CD4-positive, alpha-beta T cell treated with Interleukin-6 at 100 ng/mL for 8 hours (primary cell): ENCODE measurements around the gene PAGR1.
A peak's percentile ranks its signal among the peaks of the same experiment; 100 is the strongest.

Experiments
- DNase-seq: peaks from one replicate; pipeline ENCODE4 v3.0.0-alpha.2; 2020; ENCODE audit warnings: mixed read lengths, low spot score

The PAGR1 gene

DNA sequence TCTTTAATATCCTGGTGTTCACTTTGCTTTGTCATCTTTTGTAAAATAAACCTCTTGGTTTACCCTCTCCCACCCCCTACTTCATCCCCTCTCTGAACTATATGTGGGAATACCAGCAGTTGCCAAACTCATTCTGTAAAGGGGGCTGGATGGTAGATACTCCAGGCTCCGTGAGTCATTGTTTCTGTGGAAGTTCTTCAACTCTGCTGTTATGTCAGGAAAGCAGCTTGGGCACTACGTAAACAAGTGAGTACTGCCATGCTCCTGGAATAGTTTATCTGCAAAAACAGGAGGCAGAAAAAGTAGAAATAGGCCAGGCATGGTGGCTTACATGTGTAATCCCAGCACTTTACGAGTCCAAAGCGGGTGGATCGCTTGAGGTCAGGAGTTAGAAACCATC is 21.9 kb downstream of the PAGR1 start:
- DNase-seq = no peak

DNA sequence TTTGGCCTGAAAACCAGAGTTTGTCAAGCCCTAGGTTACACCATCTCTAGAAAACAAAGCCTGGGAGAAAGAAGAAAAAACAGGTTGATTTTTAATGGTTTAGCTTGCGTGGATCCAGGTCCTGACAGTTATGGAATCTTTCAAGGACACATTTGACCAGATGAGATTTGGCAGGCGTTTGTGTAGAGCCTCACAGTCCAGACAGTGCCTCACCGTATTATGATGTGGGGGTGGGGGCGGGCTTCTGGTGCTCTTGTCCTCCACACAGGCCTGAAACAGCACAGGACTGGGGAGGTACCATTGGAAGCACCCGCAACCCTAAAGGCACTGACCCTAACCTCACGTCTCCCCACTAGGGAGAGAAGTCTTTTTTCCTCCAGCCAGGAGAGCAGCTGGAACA is 23.9 kb downstream of the PAGR1 start:
- no peak for DNase-seq

DNA sequence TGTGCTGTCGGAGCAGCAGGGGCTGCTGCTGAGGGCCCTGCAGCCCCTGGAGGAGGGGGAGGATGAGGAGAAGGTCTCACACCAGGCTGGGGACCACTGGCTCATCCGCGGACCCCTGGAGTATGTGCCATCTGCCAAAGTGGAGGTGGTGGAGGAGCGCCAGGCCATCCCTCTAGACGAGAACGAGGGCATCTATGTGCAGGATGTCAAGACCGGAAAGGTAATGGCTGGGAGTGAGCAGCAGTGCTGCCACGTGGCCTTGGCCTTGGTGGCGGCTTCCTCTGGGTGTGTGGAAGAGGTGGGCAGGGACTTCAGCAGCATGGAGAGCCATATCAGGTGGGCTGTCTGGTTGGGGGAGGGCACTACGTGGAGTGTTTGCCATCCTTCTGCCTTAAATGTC is 24.3 kb downstream of the PAGR1 start:
- no peak for DNase-seq

DNA sequence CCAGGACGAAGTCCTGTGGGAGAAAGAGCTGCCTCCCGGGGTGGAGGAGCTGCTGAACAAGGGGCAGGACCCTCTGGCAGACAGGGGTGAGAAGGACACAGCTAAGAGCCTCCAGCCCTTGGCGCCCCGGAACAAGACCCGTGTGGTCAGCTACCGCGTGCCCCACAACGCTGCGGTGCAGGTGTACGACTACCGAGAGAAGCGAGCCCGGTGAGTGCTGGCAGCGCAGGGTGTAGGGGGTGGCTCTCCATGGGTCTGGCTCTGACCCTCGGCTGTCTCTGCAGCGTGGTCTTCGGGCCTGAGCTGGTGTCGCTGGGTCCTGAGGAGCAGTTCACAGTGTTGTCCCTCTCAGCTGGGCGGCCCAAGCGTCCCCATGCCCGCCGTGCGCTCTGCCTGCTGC is 25.7 kb downstream of the PAGR1 start:
- DNase-seq = no peak

DNA sequence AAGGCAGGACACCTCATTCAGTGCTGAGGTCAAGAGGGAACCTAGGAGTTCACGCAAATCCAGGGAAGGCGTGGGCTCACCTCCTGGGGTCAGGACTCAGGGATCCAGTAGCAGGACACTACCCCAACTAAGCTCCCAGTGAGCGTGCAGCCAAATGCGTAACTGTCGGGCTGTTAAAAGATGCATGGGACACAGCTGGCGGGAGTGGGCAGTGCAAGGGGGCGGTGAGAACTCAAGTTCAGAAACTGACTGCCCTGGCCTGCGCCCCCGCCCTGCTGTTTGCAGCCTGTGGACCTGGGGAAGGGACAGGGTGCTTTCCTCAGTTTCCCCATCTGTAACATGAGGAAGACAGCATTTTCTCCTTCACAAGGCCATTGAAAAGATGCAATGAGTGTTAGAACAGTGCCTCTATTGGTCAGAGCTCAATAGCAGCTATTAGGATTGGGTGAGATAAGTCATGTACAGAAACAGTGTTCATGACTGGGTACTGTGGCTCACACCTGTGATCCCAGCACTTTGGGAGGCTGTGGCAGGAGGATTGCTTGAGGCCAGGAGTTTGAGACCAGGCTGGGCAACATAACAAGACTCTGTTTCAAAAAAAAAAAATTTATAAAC is 26.9 kb downstream of the PAGR1 start:
- DNase-seq = no peak

DNA sequence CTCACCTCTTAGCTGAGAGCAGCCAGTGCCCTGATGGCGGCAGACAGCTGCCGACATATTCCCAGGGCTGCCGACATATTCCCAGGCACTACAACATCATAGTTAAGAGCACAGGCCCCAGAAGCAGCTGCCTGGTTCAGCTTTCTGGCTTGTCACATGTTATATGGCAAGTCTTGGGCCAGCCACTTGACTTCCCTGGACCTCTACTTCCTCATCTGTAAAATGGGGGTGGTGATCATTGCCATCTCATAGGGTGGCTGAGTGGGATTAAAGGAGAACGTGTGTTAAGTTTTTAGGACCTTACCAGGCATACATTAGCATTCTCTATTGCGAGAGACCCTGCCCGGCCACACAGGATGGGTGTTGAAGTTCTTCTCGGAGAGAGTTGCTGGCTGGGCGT is 28.0 kb downstream of the PAGR1 start:
- no peak for DNase-seq

DNA sequence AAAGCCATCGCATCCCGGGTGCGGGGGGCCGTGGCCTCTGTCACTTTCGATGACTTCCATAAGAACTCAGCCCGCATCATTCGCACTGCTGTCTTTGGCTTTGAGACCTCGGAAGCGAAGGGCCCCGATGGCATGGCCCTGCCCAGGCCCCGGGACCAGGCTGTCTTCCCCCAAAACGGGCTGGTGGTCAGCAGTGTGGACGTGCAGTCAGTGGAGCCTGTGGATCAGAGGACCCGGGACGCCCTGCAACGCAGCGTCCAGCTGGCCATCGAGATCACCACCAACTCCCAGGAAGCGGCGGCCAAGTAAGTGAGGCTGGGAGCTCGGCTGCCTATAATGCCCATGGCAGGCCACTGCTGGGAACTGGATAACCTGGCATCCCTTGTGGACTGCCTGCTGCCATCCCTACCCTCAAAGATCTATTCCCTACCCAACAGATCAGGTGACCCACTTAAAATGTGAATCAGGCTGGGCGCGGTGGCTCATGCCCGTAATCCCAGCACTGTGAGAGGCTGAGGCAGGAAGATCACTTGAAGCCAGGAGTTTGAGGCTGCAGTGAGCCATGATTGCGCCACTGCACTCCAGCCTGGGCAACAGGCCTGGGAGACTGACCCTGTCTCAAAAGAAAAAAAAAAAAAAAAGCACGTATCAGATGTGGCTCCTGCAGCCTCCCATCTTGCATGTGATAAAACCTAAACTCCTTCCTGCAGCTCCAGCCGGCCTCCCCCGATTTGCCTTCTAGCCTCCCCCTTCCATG is 28.8 kb downstream of the PAGR1 start:
- no peak for DNase-seq

DNA sequence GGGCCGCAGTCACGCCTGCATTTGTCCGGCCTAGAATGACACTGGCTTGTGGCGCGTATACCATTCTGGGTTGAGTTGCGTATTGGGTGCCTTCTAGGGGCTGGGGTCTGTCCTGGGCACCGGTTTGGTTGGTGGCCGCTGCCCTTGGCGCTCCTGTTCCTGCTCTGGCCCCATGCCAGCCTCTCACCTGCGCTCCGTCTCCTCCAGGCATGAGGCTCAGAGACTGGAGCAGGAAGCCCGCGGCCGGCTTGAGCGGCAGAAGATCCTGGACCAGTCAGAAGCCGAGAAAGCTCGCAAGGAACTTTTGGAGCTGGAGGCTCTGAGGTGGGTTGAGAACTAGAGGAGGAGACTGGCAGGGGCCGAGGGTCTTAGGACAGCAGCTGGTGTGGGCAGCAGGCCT is 29.7 kb downstream of the PAGR1 start:
- no peak for DNase-seq

DNA sequence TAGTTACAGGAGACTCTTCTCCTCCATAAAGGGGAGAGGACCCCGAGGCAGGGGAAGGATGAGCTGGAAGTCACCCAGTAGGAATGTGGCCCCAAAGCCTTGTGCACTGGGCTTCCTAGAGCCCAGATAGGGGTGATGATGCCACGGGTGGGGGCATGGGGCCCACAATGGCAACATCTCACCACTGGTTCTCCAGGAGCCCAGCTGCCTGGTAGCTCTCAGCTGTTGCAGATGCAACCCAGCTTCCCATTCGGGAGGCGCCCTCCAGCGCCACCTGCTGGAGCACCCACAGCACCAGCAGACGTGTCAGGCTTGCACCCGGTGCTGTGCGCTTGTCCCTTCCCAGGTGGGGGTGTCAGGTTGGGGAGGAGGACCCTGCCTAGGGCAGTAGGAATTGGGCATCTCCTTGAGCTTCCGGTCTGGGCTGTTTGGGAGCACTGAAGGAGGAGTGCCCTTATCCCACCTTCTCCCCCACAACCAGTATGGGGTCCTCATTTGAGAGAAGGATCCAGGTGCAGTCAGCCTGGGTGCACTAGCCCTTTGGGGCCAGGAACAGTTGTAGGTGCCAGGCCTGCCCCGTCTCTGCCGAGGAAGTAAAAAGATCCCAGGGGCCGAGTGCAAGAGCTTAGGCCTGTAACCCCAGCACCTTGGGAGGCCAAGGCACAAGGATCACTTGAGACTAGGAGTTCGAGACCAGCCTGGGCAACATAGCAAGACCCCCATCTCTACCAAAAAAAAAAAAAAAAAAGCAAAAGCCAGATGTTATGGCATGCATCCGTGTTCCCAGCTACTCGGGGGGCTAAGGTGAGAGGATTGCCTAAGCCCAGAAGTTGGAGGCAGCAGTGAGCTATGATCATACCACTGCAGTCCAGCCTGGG is 32.7 kb downstream of the PAGR1 start:
- DNase-seq = peak; percentile 84

DNA sequence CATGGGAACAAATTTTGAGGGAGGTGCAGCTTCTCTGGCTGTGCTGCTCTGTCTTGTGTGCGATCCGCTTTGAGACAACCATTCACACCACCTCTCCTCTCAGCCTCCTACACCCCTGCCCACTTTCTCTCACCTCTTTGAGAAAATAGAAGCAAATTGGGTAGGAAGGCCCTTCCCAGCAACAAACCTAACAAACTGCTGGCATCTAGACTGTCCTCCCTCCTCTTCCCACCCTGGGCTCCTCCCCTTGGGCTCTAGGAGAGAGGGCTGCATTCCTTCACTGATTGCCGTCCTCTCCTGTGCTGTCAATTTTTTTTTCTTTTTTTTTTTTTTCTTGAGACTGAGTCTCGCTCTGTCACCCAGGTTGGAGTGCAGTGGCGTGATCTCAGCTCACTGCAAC is 33.6 kb downstream of the PAGR1 start:
- no peak for DNase-seq

DNA sequence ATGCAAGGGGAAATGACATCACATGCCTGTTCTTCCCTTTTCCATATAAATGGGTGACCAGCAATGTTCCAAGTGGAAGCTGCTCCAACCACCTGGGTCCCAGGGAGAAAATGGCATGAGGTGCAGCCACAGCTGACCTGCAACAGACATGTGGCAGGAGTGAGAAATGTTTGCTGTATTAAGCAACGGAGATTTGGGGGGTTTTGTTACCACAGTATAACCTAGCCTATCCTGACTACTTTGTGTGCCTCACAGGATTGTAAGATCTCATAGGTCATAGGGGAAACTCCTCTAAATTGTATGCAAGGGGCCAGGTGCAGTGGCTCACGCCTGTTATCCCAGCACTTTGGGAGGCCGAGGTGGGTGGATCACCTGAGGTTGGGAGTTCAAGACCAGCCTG is 35.0 kb downstream of the PAGR1 start:
- DNase-seq = no peak

DNA sequence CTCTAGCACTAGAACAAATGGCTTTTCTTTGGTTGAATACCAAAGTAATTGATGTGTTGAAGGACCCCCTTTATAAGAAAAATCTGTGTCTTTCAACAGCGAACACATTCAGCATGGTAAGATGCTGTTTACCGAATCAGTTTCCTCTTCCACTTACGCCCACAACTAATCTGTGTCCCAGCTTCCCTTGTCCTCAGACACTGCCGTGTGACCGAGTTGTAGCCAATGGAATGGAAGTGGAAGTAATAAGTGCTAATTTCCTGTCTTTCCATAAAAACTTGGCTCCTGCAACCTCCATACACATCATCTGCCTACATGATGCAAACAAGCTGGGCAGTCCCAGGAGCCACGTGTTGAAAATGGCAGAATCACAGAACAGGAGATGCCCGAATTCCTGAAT is 36.7 kb downstream of the PAGR1 start:
- no peak for DNase-seq

DNA sequence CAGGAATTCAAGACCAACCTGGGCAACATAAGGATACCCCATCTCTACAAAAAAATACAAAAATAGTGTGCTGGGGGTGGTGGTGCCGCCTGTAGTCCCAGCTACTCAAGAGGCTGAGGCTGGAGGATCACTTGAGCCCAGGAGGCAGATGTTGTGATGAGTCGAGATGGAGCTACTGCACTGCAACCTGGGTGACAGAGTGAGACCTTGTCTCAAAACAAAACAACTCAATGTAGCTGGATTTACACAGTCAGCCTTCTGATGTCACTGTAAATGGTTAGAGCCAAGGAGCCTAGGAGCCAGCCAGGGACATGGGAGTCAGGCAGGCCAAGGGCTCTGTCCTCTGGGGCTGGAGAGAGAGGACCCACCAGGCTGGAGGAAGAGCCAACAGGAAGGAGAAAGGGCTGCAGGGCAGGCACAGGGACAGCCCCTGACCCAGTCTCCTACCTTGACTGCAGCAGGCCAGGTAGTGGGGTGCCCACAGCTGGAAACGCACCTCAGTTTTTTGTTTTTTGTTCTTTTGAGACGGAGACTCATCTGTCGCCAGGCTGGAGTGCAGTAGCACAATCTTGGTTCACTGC is 38.7 kb downstream of the PAGR1 start:
- DNase-seq = no peak

DNA sequence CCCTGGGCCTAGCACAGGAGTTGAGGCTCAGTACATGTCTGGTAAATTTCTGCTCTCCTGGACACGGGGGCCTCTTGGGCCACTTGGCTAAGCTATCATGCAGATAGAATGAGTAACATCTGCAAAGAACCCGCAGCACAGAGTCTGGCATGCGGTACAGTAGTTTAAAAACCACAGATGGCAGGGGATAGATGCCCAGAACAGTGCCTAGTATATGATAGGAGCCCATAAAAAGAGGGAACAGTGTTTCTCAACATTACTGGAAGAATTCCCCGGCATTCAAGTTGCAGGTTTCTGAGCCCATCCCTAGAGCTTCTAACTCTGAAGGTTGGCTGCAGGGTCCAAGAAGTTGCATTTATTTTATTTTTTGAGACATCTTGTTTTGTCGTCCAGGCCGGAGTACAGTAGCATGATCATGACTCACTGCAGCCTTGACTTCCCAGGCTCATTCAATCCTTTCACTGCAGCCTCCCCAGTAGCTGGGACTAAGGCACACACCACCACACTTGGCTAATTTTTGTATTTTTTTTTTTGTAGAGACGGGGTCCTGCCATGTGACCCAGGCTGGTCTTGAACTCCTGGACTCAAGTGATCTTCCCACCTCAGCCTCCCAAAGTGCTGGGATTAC is 41.3 kb downstream of the PAGR1 start:
- no peak for DNase-seq

DNA sequence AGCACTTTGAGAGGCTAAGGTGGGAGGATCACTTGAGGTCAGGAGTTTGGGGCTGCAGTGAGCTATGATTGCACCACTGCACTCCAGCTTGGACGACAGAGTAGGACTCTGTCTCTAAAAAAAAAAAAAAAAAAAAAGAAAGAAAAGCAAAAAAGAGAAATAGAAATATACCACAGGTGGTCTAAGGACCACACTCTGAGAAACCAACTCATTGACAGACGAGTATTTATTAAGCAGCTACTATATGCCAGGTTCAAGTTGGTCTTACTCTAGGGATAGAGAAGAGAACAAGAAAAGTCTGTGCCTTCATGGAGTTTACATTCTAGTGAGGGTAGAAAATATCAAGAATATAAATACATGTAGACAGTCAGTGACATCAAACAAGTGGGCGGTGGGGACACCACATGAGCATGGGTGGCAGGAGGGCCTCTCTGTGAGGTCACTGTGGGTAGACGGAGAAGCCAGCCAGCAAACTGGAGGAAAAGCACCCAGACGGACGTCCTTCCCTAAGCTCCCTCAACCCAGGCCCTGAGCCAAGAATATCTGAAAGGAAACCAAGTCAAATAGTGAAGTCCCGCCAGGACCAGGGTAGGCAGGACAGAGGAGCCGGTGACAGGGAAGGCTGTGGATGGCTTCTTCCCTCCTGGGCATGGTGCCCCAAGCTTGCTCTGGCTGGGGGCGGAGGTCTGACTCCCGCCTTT is 42.3 kb downstream of the PAGR1 start:
- DNase-seq = no peak

DNA sequence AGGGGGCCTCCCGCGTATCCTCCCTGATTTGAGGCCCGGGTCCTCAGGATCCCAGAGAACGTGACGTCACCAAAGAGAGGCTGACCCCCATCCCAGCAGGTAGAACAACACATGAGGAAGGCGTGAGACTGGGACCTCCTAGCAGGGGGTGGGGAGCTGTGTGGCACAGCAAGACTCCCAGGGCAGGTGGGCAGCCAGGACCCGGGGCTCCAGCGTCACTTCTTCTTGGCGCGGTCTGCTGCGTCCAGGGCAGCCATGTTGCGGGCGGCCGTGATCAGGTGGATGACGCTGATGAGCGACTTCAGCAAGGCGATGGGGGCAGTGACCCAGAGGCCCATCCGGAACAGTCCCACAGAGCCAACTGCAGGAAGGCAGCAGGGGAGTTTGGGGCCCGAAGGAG is 43.0 kb downstream of the PAGR1 start:
- no peak for DNase-seq

DNA sequence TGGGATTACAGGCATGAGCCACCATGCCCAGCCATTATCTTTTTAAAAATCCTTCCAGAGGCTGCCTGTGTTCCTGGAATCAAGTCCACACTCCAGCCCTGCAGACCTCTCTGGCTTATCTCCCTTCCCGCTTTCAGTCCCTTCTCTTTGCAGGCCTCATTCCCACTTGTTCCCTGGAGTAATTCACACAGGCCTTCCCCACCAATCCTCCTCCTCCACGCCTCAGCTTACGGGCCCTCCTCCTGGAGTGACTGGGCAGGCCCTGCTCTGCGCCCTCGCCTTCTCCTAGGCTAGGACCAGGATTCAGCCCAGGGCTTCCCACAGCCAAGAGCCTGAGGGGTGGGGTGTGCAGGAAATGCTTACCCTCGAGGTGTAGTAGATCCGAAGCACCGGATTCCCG is 44.3 kb downstream of the PAGR1 start:
- no peak for DNase-seq

DNA sequence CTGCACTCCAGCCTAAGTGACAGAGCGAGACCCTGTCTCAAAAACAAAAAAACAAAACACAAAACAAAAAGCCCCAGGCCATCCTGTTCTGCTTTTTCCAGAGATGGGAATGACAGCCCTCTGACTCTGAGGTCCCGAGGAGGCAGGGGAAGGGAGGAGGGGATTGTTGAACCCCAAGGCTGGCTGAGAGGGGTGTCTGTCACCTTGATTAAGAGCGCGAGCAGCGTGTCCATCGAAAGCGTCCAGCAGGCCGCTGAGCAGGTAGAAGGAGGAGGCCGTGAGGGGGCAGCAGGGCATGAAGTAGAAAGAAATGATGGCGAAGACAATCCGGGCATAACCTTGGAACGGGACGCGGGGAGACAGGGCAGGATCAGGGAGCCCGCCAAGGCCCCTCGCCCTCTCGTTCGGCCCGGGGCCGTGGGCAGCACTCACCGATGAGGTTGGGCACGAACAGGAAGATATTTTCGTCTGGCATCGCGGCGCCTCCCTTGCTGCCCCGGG is 46.5 kb downstream of the PAGR1 start:
- DNase-seq = no peak

DNA sequence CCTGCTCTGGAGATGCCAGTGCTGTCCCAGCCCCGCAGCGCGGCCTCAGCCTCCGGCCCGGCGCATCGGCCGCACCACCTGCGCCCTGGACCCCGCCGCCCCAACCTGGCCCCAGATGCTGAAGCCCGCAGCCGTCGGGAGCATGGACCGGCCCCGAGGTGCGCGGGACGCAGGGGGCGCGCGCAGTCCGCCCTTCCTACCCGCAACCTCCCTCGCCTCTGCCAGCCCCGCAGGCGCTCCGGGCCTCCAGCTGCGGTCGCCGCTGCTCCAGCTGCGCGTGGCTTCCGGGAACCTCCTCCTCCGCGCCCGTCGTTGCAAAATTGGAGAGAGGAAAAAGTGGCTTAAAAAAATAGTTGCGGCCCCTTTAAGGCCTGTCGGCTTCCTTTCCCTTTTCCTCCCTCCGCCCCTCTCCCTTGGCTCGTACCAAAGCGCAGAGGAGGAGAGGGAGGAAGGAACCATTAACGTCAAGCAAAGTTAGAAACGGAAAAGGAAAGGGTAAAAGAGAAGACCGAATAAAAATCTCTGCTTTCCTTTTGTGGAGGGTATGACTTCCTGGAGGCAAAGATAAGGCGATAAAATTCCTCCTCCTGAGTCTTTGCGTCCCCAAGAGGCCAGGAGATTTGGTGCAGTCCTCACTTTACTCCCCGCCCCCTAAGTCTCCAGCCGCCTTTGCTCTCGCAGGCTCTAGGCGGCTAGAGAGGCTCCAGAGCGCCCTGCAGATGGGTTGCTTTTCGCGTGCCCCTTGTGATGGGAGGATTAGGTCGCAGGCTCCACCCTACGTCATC is 47.1 kb downstream of the PAGR1 start, which contains the start of gene CDIPT:
Gene CDIPT (minus strand): TSS at position 343 of the 785 bp plus-strand sequence. CDS start 369 bp downstream, outside the sequence.
- peak; percentile 95 for DNase-seq

DNA sequence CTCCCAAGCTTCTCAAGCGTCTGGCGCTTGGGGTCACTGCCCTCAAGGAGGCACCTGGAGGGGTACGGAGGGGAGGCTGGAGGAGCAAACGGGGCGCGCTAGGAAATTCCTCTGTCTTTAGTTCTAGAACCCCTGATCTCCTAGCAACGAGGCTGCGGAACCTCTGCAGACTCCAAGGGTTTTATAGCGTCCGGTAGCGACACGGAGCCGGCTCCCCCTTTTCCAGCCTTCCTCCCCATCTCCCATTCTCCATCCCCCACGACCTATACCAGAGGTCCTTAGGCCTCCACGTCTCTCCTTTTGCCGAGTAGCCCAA is 47.7 kb downstream of the PAGR1 start:
- no peak for DNase-seq

DNA sequence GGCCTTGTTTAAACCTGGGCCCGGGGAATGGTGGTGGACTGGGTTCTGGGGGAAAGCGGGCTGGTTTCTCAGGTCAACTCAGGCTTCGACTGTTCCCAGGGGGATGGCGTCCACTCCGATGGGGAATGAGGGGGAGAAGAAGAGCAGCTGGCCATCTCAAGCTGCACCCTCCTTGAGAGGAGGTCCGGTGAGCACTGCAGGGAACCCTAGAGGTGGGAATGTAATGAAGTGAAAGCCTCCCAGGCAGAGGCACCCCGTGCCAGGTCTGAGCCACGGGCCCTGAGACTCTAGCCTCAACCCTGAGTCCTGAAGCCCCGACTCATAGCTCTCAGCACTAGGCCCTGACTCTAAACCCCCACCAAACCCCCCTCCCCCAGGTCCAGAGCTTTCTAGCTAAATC is 48.3 kb downstream of the PAGR1 start:
- no peak for DNase-seq
